ENCODE measurements around the gene NHLH2. TPM values are rescaled to one million over a fixed set of nuclear protein-coding genes. Genes with fewer than 3 reads are reported as not detected.

NHLH2 gene
- total RNA-seq, 2 experiments from 2014 or later: not detected

GRCh38 chr1:115832651-115833050 lies 8.3 kb downstream of the NHLH2 start:
- Histone ChIP-seq H3K9me3 (ENCODE audit: control insufficient read depth in 1 of 2, insufficient read depth in 1 of 2, low read length in 2 of 2) (peaks cover 0 to 5% of the 10 kb centered on the region in 2 experiments), H3K27me3 (ENCODE audit: control insufficient read depth in 1 of 2, insufficient read depth in 2 of 2, low read length in 2 of 2) (peaks cover 32 to 50% of the 10 kb centered on the region in 2 experiments), H3K27ac (ENCODE audit: low read depth in 1 of 2, low read length in 2 of 2) (no peak overlapping the region), H3K4me3 (ENCODE audit: low read length) (no peak overlapping the region), H3K36me3 (ENCODE audit: insufficient read depth, low read length) (no peaks in the 10 kb centered on the region), H3K4me1 (ENCODE audit: insufficient read depth, low read length) (peaks cover 8% of the 10 kb centered on the region)
- no peak for TF ChIP-seq CTCF (IDR thresholded peaks at IDR 0.05)
- Mint-ChIP-seq H3K4me3 (no peak overlapping the region), H3K4me1 (ENCODE audit: low read depth) (peaks cover 5% of the 10 kb centered on the region), H3K27ac (no peak overlapping the region), H3K36me3 (ENCODE audit: low read depth) (no peaks in the 10 kb centered on the region), H3K9me3 (no peaks in the 10 kb centered on the region), H3K27me3 (peaks cover 84% of the 10 kb centered on the region)
- ChIA-PET CTCF (no interaction called here), POLR2A (no interaction called here)
- intact Hi-C loops (cut with DNase I, micrococcal nuclease): no loop called here
- no peak for DNase-seq
- no peak for ATAC-seq (ENCODE audit: poor library complexity)

GRCh38 chr1:115830963-115831362 lies 10.0 kb downstream of the NHLH2 start:
- peaks cover 83% of the 10 kb centered on the region for H3K27me3 Mint-ChIP-seq
- no peaks in the 10 kb centered on the region for H3K36me3 ChIP-seq (ENCODE audit: insufficient read depth, low read length)
- no peak overlapping the region for H3K4me3 ChIP-seq (ENCODE audit: low read length)
- CTCF ChIA-PET: no interaction called here
- peaks cover 8% of the 10 kb centered on the region for H3K4me1 ChIP-seq (ENCODE audit: insufficient read depth, low read length)
- ATAC-seq (ENCODE audit: poor library complexity) (no peak), DNase-seq (no peak)
- no peaks in the 10 kb centered on the region for H3K36me3 Mint-ChIP-seq (ENCODE audit: low read depth)
- no peaks in the 10 kb centered on the region for H3K9me3 Mint-ChIP-seq
- peaks cover 41 to 48% of the 10 kb centered on the region in 2 experiments for H3K27me3 ChIP-seq (ENCODE audit: control insufficient read depth in 1 of 2, insufficient read depth in 2 of 2, low read length in 2 of 2)
- no peak overlapping the region for H3K4me3 Mint-ChIP-seq
- H3K4me1 Mint-ChIP-seq (ENCODE audit: low read depth): peaks cover 5% of the 10 kb centered on the region
- POLR2A ChIA-PET: no interaction called here
- no peak overlapping the region for H3K27ac Mint-ChIP-seq
- H3K27ac ChIP-seq (ENCODE audit: low read depth in 1 of 2, low read length in 2 of 2): no peak overlapping the region
- H3K9me3 ChIP-seq (ENCODE audit: control insufficient read depth in 1 of 2, insufficient read depth in 1 of 2, low read length in 2 of 2): peaks cover 0 to 5% of the 10 kb centered on the region in 2 experiments
- no peak for TF ChIP-seq CTCF (IDR thresholded peaks at IDR 0.05)
- intact Hi-C loops (cut with DNase I, micrococcal nuclease): no loop called here

GRCh38 chr1:115829947-115830346 lies 11.0 kb downstream of the NHLH2 start:
- TF ChIP-seq CTCF (IDR thresholded peaks at IDR 0.05): no peak
- Histone ChIP-seq H3K9me3 (ENCODE audit: control insufficient read depth in 1 of 2, insufficient read depth in 1 of 2, low read length in 2 of 2) (peaks cover 0 to 5% of the 10 kb centered on the region in 2 experiments), H3K4me1 (ENCODE audit: insufficient read depth, low read length) (peaks cover 8% of the 10 kb centered on the region), H3K4me3 (ENCODE audit: low read length) (no peak overlapping the region), H3K36me3 (ENCODE audit: insufficient read depth, low read length) (no peaks in the 10 kb centered on the region), H3K27ac (ENCODE audit: low read depth in 1 of 2, low read length in 2 of 2) (no peak overlapping the region), H3K27me3 (ENCODE audit: control insufficient read depth in 1 of 2, insufficient read depth in 2 of 2, low read length in 2 of 2) (peaks cover 38 to 49% of the 10 kb centered on the region in 2 experiments)
- H3K27ac Mint-ChIP-seq: no peak overlapping the region
- no peak for ATAC-seq (ENCODE audit: poor library complexity)
- H3K4me3 Mint-ChIP-seq: no peak overlapping the region
- H3K27me3 Mint-ChIP-seq: peaks cover 82% of the 10 kb centered on the region
- DNase-seq: no peak
- no peaks in the 10 kb centered on the region for H3K36me3 Mint-ChIP-seq (ENCODE audit: low read depth)
- POLR2A ChIA-PET: no interaction called here
- CTCF ChIA-PET: no interaction called here
- intact Hi-C loops (cut with DNase I, micrococcal nuclease): loop anchor here in 1 of 2 experiments (5.0 kb wide), 1 partner anchor 47 kb away; no protein-coding TSS in a partner anchor
- H3K9me3 Mint-ChIP-seq: no peaks in the 10 kb centered on the region
- H3K4me1 Mint-ChIP-seq (ENCODE audit: low read depth): peaks cover 5% of the 10 kb centered on the region
